Measurements from ENCODE around the gene FKBP3.
"Not testable (repeated sequence)": the region's sequence is repeated elsewhere in the genome, so short reads cannot be mapped to it uniquely, and the experiment has no call there.

FKBP3 gene

GRCh38 chr14:45112896-45113781, 21.1 kb downstream of the FKBP3 start:
- DNase-seq: no peak

GRCh38 chr14:45104561-45104960, 29.7 kb downstream of the FKBP3 start:
- no peak for DNase-seq

GRCh38 chr14:45103806-45104205, 30.5 kb downstream of the FKBP3 start:
- DNase-seq: no peak

GRCh38 chr14:45096218-45096617, 38.1 kb downstream of the FKBP3 start:
- DNase-seq: no peak

- no peak for DNase-seq
These were observed 39.1 kb downstream of the FKBP3 start for GRCh38 chr14:45095143-45095542.

GRCh38 chr14:45094275-45094674, 40.0 kb downstream of the FKBP3 start:
- DNase-seq: no peak

GRCh38 chr14:45091710-45092109, 42.6 kb downstream of the FKBP3 start:
- no peak for DNase-seq

GRCh38 chr14:45089813-45090212, 44.5 kb downstream of the FKBP3 start:
- DNase-seq: peak in 2 of 3 donors; percentile 29 to 56

- peak; percentile 31 to 70 (median 64) for DNase-seq
These were observed 49.3 kb downstream of the FKBP3 start for GRCh38 chr14:45084946-45085346.

GRCh38 chr14:45083976-45084722, 50.1 kb downstream of the FKBP3 start, which contains the start of gene PRPF39:
PRPF39 (plus strand) TSS chr14:45084116; CDS start chr14:45095240, 11,124 bp downstream.
- DNase-seq: peak; percentile 97 to 99 (median 98)

GRCh38 chr14:45083617-45083975, 50.7 kb downstream of the FKBP3 start:
- DNase-seq: peak in 1 of 3 donors; percentile 3

- DNase-seq: no peak
These were observed 51.9 kb downstream of the FKBP3 start for GRCh38 chr14:45082420-45082819.

- not testable (repeated sequence) for DNase-seq
These were observed 53.2 kb downstream of the FKBP3 start for GRCh38 chr14:45081096-45081495.

- DNase-seq: not testable (repeated sequence)
These were observed 53.8 kb downstream of the FKBP3 start for GRCh38 chr14:45080416-45080968.

GRCh38 chr14:45078323-45078722, 56.0 kb downstream of the FKBP3 start:
- no peak for DNase-seq

- no peak for DNase-seq
These were observed 60.9 kb downstream of the FKBP3 start for GRCh38 chr14:45073231-45073879.

- no peak for DNase-seq
These were observed 62.2 kb downstream of the FKBP3 start for GRCh38 chr14:45072126-45072525.

- DNase-seq: no peak
These were observed 64.1 kb downstream of the FKBP3 start for GRCh38 chr14:45070215-45070614.

- no peak for DNase-seq
These were observed 65.9 kb downstream of the FKBP3 start for GRCh38 chr14:45068396-45068795.

GRCh38 chr14:45066667-45067066, 67.6 kb downstream of the FKBP3 start:
- DNase-seq: no peak

GRCh38 chr14:45065956-45066355, 68.3 kb downstream of the FKBP3 start:
- DNase-seq: no peak
